Mesothelial cell of epicardium (in vitro differentiated cells): Measurements from ENCODE around the gene CALN1. TPM values are rescaled to one million over a fixed set of nuclear protein-coding genes. Genes with fewer than 3 reads are reported as not detected.
"Not testable (repeated sequence)": the region's sequence is repeated elsewhere in the genome, so short reads cannot be mapped to it uniquely, and the experiment has no call there.

Experiments used
- DNase-seq, 2 experiments: peaks; one replicate each; pipeline ENCODE4 v3.0.0; 2021; ENCODE audit warnings: low spot score in 2 of 2; ENCODE audit not compliant: unreplicated experiment in 2 of 2
- H3K27ac Mint-ChIP-seq: 2 replicates; pipeline ENCODE4 v1.8.0; 2021; ENCODE audit warnings: mixed read lengths
- H3K27me3 Mint-ChIP-seq: 2 replicates; pipeline ENCODE4 v1.8.0; 2021; ENCODE audit warnings: low read depth, mixed read lengths
- H3K36me3 Mint-ChIP-seq: 2 replicates; pipeline ENCODE4 v1.8.0; 2021; ENCODE audit warnings: mixed read lengths
- H3K4me1 Mint-ChIP-seq: 2 replicates; pipeline ENCODE4 v1.8.0; 2021; ENCODE audit warnings: mixed read lengths
- H3K4me3 Mint-ChIP-seq: 2 replicates; pipeline ENCODE4 v1.8.0; 2021; ENCODE audit warnings: mild to moderate bottlenecking, moderate library complexity, mixed read lengths
- H3K9me3 Mint-ChIP-seq: 2 replicates; pipeline ENCODE4 v1.8.0; 2021; ENCODE audit warnings: mixed read lengths
- total RNA-seq: library from RNA; stranded (reverse); gene quantifications from 3 replicates; pipeline ENCODE4 v1.2.1, GENCODE V29; 2021
- TF ChIP-seq, protein P1 (sequence below): fragments of 200-600 bp; sonication (generic); IDR thresholded peaks from one replicate; pipeline ENCODE4 v1.5.0; 2021; ENCODE audit warnings: antibody characterized with exemption; ENCODE audit not compliant: unreplicated experiment

The CALN1 gene
- total RNA-seq, 1 donor from 2014 or later, result 1.1 TPM

DNA sequence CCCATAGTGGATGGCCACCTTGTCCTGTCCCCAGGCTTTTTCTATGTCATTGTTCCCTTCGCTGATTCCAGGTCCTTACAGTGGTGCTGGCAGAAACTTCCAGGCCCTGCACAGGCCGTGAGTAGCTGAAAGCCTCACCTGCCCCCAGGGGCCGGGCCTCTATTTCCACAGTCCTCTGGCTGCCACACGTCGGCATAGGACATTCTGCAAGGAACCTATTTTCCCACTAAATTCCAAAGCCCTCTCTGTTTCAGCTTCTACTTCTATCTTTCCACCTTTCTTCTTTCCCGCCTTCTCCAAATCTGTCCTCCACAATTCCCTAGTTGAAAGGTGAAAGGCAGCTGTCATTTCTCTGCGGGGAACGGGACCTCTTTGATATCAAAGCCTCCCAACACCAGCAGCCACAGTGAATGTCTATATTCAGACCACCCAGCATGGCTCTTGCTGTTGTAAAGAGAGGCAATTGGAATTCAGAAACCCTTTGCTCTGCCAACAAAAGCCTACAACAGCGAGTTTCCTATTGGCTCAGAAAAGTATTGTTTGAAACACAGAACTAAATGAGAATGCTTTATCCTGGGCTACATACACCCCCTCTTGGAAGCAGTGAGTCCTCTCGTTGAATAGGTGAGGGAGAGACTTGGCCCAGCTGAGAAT is 672.5 kb downstream of the CALN1 start:
- H3K9me3 Mint-ChIP-seq, result peaks cover 6% of the 10 kb centered on the region
- TF ChIP-seq, protein P1, sequence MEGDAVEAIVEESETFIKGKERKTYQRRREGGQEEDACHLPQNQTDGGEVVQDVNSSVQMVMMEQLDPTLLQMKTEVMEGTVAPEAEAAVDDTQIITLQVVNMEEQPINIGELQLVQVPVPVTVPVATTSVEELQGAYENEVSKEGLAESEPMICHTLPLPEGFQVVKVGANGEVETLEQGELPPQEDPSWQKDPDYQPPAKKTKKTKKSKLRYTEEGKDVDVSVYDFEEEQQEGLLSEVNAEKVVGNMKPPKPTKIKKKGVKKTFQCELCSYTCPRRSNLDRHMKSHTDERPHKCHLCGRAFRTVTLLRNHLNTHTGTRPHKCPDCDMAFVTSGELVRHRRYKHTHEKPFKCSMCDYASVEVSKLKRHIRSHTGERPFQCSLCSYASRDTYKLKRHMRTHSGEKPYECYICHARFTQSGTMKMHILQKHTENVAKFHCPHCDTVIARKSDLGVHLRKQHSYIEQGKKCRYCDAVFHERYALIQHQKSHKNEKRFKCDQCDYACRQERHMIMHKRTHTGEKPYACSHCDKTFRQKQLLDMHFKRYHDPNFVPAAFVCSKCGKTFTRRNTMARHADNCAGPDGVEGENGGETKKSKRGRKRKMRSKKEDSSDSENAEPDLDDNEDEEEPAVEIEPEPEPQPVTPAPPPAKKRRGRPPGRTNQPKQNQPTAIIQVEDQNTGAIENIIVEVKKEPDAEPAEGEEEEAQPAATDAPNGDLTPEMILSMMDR, result no peak

DNA sequence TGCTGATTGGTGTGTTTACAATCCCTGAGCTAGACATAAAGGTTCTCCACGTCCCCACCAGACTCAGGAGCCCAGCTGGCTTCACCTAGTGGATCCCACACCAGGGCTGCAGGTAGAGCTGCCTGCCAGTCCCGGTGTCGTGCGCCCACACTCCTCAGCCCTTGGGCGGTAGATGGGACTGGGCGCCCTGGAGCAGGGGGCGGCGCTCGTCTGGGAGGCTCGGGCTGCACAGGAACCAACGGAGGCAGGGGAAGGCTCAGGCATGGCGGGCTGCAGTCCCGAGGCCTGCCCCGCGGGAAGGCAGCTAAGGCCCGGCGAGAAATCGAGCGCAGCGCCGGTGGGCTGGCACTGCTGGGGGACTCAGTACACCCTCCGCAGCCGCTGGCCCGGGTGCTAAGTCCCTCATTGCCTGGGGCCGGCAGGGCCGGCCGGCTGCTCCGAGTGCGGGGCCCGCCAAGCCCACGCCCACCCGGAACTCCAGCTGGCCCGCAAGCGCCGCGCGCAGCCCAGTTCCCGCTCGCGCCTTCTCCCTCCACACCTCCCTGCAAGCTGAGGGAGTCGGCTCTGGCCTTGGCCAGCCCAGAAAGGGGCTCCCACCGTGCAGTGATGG is 674.1 kb downstream of the CALN1 start:
- not testable (repeated sequence) for H3K4me3 Mint-ChIP-seq, H3K9me3 Mint-ChIP-seq, DNase-seq, H3K36me3 Mint-ChIP-seq, H3K27me3 Mint-ChIP-seq, H3K27ac Mint-ChIP-seq, H3K4me1 Mint-ChIP-seq

More for the DNA sequence above, 672.5 kb downstream of the CALN1 start:
- Mint-ChIP-seq H3K27ac (no peak overlapping the region), H3K36me3 (no peaks in the 10 kb centered on the region), H3K4me3 (no peak overlapping the region), H3K4me1 (no peaks in the 10 kb centered on the region), H3K27me3 (peaks cover 8% of the 10 kb centered on the region)
- DNase-seq, result no peak

DNA sequence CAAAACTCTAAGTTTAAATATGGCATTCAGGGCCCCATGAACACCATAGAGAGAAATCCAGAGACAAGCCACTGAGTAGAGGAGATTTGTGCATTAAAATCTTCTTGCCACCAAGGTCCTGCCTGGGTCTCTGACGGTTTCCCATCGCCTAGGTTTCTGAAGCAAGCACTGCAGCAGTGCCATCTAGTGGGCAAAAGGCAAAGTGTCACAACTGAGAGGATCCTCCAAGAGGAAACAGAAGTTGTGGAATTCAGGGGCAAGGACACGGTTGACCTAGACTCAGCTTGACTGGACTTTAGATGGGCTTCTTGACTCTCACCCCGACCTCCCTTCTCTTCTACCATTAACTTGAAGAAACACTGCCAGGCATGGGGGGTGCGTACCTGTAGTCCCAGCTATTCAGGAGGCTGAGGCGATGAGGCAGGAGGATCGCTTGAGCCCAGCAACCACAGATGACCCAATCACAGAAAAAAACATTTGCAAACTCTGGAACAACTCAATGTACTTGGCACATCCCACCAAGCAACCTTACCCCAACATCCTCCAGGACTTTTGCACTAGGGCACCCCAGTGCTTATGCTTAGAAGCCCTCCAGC is 676.1 kb downstream of the CALN1 start:
- DNase-seq, result peak; percentile 42 to 82
- H3K27me3 Mint-ChIP-seq, result peaks cover 7% of the 10 kb centered on the region
- H3K4me3 Mint-ChIP-seq, result no peak overlapping the region
- TF ChIP-seq, protein P1, result peak; percentile 83
- no peak overlapping the region for H3K27ac Mint-ChIP-seq
- no peaks in the 10 kb centered on the region for H3K36me3 Mint-ChIP-seq
- H3K4me1 Mint-ChIP-seq, result peaks cover 2% of the 10 kb centered on the region
- H3K9me3 Mint-ChIP-seq, result peaks cover 4% of the 10 kb centered on the region

DNA sequence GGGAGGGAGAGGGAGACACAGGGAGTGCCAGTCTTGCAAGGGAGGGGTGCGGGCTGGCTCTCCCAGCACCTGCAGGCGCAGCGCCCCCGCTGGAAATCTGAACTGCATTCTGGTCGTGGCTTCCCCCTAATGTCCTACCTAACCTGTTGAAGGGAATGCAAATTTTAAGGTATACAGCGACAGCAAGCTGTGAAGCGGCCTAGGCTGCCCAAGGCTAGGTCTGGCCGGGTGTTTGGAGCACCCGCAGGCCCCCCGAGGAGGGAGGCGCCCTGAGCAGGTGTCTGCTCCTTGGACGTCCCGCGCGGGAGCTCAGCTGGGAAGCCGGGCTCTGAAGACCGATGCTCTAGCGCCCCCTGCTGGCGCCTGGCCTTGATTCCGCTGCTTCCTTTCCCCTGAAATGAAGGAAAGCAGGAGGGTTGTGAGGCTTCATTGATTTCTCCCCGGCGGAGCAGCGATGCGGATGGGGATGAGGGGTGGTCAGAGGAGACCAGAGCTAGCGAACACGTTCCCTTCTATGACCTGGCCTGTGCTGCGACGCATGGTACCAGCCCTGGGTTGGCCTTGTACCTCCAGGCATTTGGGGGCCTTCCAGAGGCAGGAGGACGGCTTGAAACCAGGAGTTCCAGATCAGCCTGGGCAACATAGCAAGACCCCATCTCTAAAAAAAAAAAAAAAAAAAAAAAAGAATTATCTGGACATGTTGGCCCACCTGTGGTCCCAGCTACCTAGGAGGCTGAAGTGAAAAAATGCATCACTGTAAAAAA is 678.8 kb downstream of the CALN1 start:
- DNase-seq, result peak; percentile 87 to 95
- Mint-ChIP-seq H3K36me3 (no peaks in the 10 kb centered on the region), H3K4me3 (peak overlapping the region; percentile 56), H3K9me3 (peaks cover 5% of the 10 kb centered on the region), H3K27ac (no peak overlapping the region), H3K4me1 (peaks cover 2% of the 10 kb centered on the region), H3K27me3 (peaks cover 4% of the 10 kb centered on the region)
- TF ChIP-seq, protein P1, result peak; percentile 98

DNA sequence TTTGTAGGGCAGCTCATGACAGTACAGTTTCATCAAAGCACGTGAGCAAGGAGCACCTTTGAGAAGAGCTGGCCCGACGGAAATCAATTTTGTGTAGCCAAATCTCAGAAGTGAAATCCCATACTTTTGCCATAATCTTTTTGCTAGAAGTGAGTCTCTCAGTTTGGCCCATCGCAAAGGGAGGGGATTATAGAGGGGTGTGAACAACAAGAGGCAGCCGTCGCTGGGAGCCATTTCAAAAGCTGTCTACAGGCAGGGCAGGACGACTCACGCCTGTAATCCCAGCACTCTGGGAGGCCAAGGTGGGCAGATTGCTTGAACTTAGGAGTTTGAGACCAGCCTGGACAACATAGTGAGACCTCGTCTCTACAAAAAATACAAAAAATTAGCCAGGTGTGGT is 680.4 kb downstream of the CALN1 start:
- peaks cover 2% of the 10 kb centered on the region for H3K4me1 Mint-ChIP-seq
- H3K27ac Mint-ChIP-seq, result no peak overlapping the region
- H3K36me3 Mint-ChIP-seq, result no peaks in the 10 kb centered on the region
- peaks cover 14% of the 10 kb centered on the region for H3K27me3 Mint-ChIP-seq
- H3K4me3 Mint-ChIP-seq, result no peak overlapping the region
- TF ChIP-seq, protein P1, result no peak
- H3K9me3 Mint-ChIP-seq, result peaks cover 5% of the 10 kb centered on the region
- DNase-seq, result no peak
